ENCODE results near the gene ADGRG3.
"Not testable (repeated sequence)": the region's sequence is repeated elsewhere in the genome, so short reads cannot be mapped to it uniquely, and the experiment has no call there.

ADGRG3 gene

GRCh38 chr16:57725151-57725550 lies 57.0 kb downstream of the ADGRG3 start:
- H3K36me3 ChIP-seq (ENCODE audit: insufficient read depth, low read depth, low read length) = no peaks in the 10 kb centered on the region
- no peak overlapping the region for H3K4me3 ChIP-seq (ENCODE audit: low read length)
- H3K4me1 ChIP-seq (ENCODE audit: insufficient read depth, low read length) = no peaks in the 10 kb centered on the region
- no peak overlapping the region for H3K27ac ChIP-seq (ENCODE audit: low read length)
- H3K9ac ChIP-seq (ENCODE audit: low read depth, low read length) = no peak overlapping the region
- no peaks in the 10 kb centered on the region for H3K27me3 ChIP-seq (ENCODE audit: insufficient read depth, low read length)
- H3K9me3 ChIP-seq (ENCODE audit: insufficient read depth, low read depth, low read length) = no peaks in the 10 kb centered on the region

- Histone ChIP-seq H3K4me3 (ENCODE audit: low read length) (no peak overlapping the region), H3K27me3 (ENCODE audit: insufficient read depth, low read length) (no peaks in the 10 kb centered on the region), H3K27ac (ENCODE audit: low read length) (no peak overlapping the region), H3K36me3 (ENCODE audit: insufficient read depth, low read depth, low read length) (no peaks in the 10 kb centered on the region), H3K4me1 (ENCODE audit: insufficient read depth, low read length) (no peaks in the 10 kb centered on the region), H3K9me3 (ENCODE audit: insufficient read depth, low read depth, low read length) (no peaks in the 10 kb centered on the region), H3K9ac (ENCODE audit: low read depth, low read length) (no peak overlapping the region)
Observed at GRCh38 chr16:57725554-57725953, 57.4 kb downstream of the ADGRG3 start.

- Histone ChIP-seq H3K9me3 (ENCODE audit: insufficient read depth, low read depth, low read length) (no peaks in the 10 kb centered on the region), H3K27me3 (ENCODE audit: insufficient read depth, low read length) (no peaks in the 10 kb centered on the region), H3K4me1 (ENCODE audit: insufficient read depth, low read length) (no peaks in the 10 kb centered on the region), H3K36me3 (ENCODE audit: insufficient read depth, low read depth, low read length) (no peaks in the 10 kb centered on the region), H3K27ac (ENCODE audit: low read length) (no peak overlapping the region), H3K9ac (ENCODE audit: low read depth, low read length) (no peak overlapping the region), H3K4me3 (ENCODE audit: low read length) (no peak overlapping the region)
Observed at GRCh38 chr16:57725976-57726375, 57.9 kb downstream of the ADGRG3 start.

GRCh38 chr16:57726433-57726947 lies 58.4 kb downstream of the ADGRG3 start:
- no peak overlapping the region for H3K27ac ChIP-seq (ENCODE audit: low read length)
- no peaks in the 10 kb centered on the region for H3K4me1 ChIP-seq (ENCODE audit: insufficient read depth, low read length)
- no peaks in the 10 kb centered on the region for H3K36me3 ChIP-seq (ENCODE audit: insufficient read depth, low read depth, low read length)
- no peak overlapping the region for H3K9ac ChIP-seq (ENCODE audit: low read depth, low read length)
- H3K9me3 ChIP-seq (ENCODE audit: insufficient read depth, low read depth, low read length) = no peaks in the 10 kb centered on the region
- H3K4me3 ChIP-seq (ENCODE audit: low read length) = no peak overlapping the region
- no peaks in the 10 kb centered on the region for H3K27me3 ChIP-seq (ENCODE audit: insufficient read depth, low read length)

- Histone ChIP-seq H3K9ac (ENCODE audit: low read depth, low read length) (no peak overlapping the region), H3K27me3 (ENCODE audit: insufficient read depth, low read length) (no peaks in the 10 kb centered on the region), H3K4me1 (ENCODE audit: insufficient read depth, low read length) (no peaks in the 10 kb centered on the region), H3K36me3 (ENCODE audit: insufficient read depth, low read depth, low read length) (no peaks in the 10 kb centered on the region), H3K27ac (ENCODE audit: low read length) (no peak overlapping the region), H3K9me3 (ENCODE audit: insufficient read depth, low read depth, low read length) (no peaks in the 10 kb centered on the region), H3K4me3 (ENCODE audit: low read length) (no peak overlapping the region)
Observed at GRCh38 chr16:57727610-57728009, 59.5 kb downstream of the ADGRG3 start.

GRCh38 chr16:57728336-57729181 lies 60.5 kb downstream of the ADGRG3 start:
- H3K36me3 ChIP-seq (ENCODE audit: insufficient read depth, low read depth, low read length) = no peaks in the 10 kb centered on the region
- H3K4me3 ChIP-seq (ENCODE audit: low read length) = no peak overlapping the region
- H3K27me3 ChIP-seq (ENCODE audit: insufficient read depth, low read length) = no peaks in the 10 kb centered on the region

GRCh38 chr16:57729182-57729484 lies 61.0 kb downstream of the ADGRG3 start:
- no peak overlapping the region for H3K9ac ChIP-seq (ENCODE audit: low read depth, low read length)
- no peaks in the 10 kb centered on the region for H3K27me3 ChIP-seq (ENCODE audit: insufficient read depth, low read length)
- no peak overlapping the region for H3K27ac ChIP-seq (ENCODE audit: low read length)
- no peaks in the 10 kb centered on the region for H3K9me3 ChIP-seq (ENCODE audit: insufficient read depth, low read depth, low read length)
- H3K36me3 ChIP-seq (ENCODE audit: insufficient read depth, low read depth, low read length) = no peaks in the 10 kb centered on the region
- H3K4me1 ChIP-seq (ENCODE audit: insufficient read depth, low read length) = no peaks in the 10 kb centered on the region
- H3K4me3 ChIP-seq (ENCODE audit: low read length) = no peak overlapping the region

More at GRCh38 chr16:57728336-57729181, 60.5 kb downstream of the ADGRG3 start:
- Histone ChIP-seq H3K4me1 (ENCODE audit: insufficient read depth, low read length) (no peaks in the 10 kb centered on the region), H3K9ac (ENCODE audit: low read depth, low read length) (no peak overlapping the region), H3K27ac (ENCODE audit: low read length) (no peak overlapping the region), H3K9me3 (ENCODE audit: insufficient read depth, low read depth, low read length) (no peaks in the 10 kb centered on the region)

- not testable (repeated sequence) for H3K27me3 ChIP-seq (ENCODE audit: insufficient read depth, low read length); H3K4me3 ChIP-seq (ENCODE audit: low read length); H3K9ac ChIP-seq (ENCODE audit: low read depth, low read length); H3K4me1 ChIP-seq (ENCODE audit: insufficient read depth, low read length); H3K27ac ChIP-seq (ENCODE audit: low read length); H3K9me3 ChIP-seq (ENCODE audit: insufficient read depth, low read depth, low read length); H3K36me3 ChIP-seq (ENCODE audit: insufficient read depth, low read depth, low read length)
Observed at GRCh38 chr16:57729852-57730251, 61.7 kb downstream of the ADGRG3 start.

GRCh38 chr16:57730771-57731730 lies 62.9 kb downstream of the ADGRG3 start:
- no peaks in the 10 kb centered on the region for H3K36me3 ChIP-seq (ENCODE audit: insufficient read depth, low read depth, low read length)
- no peak overlapping the region for H3K9ac ChIP-seq (ENCODE audit: low read depth, low read length)
- no peak overlapping the region for H3K4me3 ChIP-seq (ENCODE audit: low read length)
- no peaks in the 10 kb centered on the region for H3K9me3 ChIP-seq (ENCODE audit: insufficient read depth, low read depth, low read length)
- no peaks in the 10 kb centered on the region for H3K4me1 ChIP-seq (ENCODE audit: insufficient read depth, low read length)
- no peak overlapping the region for H3K27ac ChIP-seq (ENCODE audit: low read length)
- H3K27me3 ChIP-seq (ENCODE audit: insufficient read depth, low read length) = no peaks in the 10 kb centered on the region

GRCh38 chr16:57732037-57732436 lies 63.9 kb downstream of the ADGRG3 start:
- Histone ChIP-seq H3K36me3 (ENCODE audit: insufficient read depth, low read depth, low read length) (no peaks in the 10 kb centered on the region), H3K27ac (ENCODE audit: low read length) (no peak overlapping the region), H3K9me3 (ENCODE audit: insufficient read depth, low read depth, low read length) (no peaks in the 10 kb centered on the region), H3K4me1 (ENCODE audit: insufficient read depth, low read length) (peaks cover 4% of the 10 kb centered on the region; the same call in 1 of the 2 replicates), H3K27me3 (ENCODE audit: insufficient read depth, low read length) (no peaks in the 10 kb centered on the region), H3K4me3 (ENCODE audit: low read length) (no peak overlapping the region), H3K9ac (ENCODE audit: low read depth, low read length) (no peak overlapping the region)

- no peaks in the 10 kb centered on the region for H3K27me3 ChIP-seq (ENCODE audit: insufficient read depth, low read length)
- no peaks in the 10 kb centered on the region for H3K9me3 ChIP-seq (ENCODE audit: insufficient read depth, low read depth, low read length)
- H3K4me1 ChIP-seq (ENCODE audit: insufficient read depth, low read length) = peaks cover 4% of the 10 kb centered on the region; the same call in 1 of the 2 replicates
- no peak overlapping the region for H3K4me3 ChIP-seq (ENCODE audit: low read length)
- H3K27ac ChIP-seq (ENCODE audit: low read length) = no peak overlapping the region
- H3K36me3 ChIP-seq (ENCODE audit: insufficient read depth, low read depth, low read length) = peaks cover 4% of the 10 kb centered on the region
- H3K9ac ChIP-seq (ENCODE audit: low read depth, low read length) = no peak overlapping the region
Observed at GRCh38 chr16:57732714-57733113, 64.6 kb downstream of the ADGRG3 start.
